ENCODE data around the gene ENAH. TPM values are rescaled to one million over a fixed set of nuclear protein-coding genes. Genes with fewer than 3 reads are reported as not detected.
"Not testable (repeated sequence)": the region's sequence is repeated elsewhere in the genome, so short reads cannot be mapped to it uniquely, and the experiment has no call there.

ENAH gene
- total RNA-seq, 4 donors from 2014 or later: 18.7 to 60.7 (median 30.5) TPM

DNA sequence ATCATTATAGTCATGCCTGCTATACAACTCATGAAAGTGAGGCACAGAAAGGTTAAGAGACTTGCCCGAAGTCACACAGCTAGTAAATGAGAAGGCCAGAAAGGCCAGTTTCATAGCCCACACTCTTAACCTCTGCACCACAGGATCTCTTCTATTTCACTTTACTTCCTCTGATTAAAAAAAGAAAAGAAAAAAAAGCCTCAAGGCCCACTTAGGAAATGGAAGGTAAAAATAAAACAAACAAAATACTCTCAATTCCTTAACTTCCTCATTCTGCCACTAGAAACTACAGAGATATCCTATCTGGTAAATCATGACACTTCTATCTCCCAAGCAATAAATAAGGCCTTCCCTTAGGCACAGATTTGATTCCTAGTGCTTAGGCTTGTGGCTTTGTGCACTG lies 7.6 kb upstream of the ENAH start:
- no peak for DNase-seq (ENCODE audit: low spot score)
- no peak for ATAC-seq (ENCODE audit: low FRiP score)
- TF ChIP-seq, protein P1, sequence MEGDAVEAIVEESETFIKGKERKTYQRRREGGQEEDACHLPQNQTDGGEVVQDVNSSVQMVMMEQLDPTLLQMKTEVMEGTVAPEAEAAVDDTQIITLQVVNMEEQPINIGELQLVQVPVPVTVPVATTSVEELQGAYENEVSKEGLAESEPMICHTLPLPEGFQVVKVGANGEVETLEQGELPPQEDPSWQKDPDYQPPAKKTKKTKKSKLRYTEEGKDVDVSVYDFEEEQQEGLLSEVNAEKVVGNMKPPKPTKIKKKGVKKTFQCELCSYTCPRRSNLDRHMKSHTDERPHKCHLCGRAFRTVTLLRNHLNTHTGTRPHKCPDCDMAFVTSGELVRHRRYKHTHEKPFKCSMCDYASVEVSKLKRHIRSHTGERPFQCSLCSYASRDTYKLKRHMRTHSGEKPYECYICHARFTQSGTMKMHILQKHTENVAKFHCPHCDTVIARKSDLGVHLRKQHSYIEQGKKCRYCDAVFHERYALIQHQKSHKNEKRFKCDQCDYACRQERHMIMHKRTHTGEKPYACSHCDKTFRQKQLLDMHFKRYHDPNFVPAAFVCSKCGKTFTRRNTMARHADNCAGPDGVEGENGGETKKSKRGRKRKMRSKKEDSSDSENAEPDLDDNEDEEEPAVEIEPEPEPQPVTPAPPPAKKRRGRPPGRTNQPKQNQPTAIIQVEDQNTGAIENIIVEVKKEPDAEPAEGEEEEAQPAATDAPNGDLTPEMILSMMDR (IDR thresholded peaks at IDR 0.05): no peak

DNA sequence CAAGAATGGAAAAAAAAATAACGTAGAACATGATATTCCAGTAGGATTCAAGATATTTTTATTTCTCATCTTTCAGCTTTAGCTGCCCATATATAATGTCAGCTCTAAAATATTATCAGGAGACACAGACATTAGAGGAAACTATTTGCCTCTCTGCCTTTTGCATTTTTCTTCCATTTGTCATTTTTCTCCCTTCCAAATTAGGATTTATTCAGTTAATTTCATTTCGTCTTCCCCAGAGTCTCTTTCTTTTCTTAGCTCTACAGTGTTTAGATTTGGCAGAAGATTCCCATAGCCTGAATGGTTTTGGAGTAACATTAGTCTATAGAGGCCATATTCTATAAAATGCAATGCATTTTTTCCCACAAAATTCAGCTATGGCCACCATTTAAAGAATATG lies 5.1 kb upstream of the ENAH start:
- DNase-seq (ENCODE audit: low spot score): no peak
- TF ChIP-seq, protein P1 (IDR thresholded peaks at IDR 0.05): no peak
- ATAC-seq (ENCODE audit: low FRiP score): no peak

DNA sequence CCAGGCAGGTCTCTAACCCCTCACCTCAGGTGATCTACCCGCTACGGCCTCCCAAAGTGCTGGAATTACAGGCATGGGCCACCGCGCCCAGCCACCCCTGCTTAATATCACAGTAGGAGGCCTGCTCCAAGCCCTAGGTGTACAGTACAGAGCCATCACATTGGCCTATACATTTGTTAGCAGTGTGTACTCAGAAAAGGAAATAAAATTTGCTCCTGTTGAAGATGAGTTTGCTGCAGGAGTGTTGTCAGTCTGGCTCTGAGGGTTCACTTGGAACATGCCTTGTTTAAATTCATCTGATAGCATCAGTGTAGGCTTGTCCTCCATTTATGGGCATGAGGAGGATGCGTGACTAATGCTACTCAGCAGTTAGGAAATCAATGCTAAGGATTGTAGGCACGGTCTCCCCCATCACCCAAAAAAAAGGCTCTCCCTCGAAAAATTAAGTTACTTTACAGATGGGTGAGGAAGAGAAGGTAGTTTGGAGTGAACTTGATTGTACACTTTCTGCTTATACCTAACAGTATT lies 4.6 kb upstream of the ENAH start:
- ATAC-seq (ENCODE audit: low FRiP score): peak; percentile 35
- TF ChIP-seq, protein P1 (IDR thresholded peaks at IDR 0.05): no peak

DNA sequence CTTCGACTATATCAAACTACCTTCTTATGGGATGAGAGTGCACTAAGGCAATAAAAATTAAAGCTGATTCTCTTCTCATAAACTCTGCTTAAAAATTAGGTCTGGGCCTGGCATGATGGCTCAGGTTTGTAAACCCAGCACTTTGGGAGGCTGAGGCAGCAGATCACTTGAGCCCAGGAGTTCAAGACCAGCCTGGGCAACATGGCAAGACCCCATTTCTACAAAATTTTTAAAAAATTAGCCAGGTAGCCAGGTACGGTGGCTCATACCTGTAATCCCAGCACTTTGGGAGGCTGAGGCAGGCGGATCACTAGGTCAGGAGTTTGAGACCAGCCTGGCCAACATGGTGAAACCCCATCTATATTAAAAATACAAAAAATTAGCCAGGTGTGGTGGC lies 3.3 kb upstream of the ENAH start:
- DNase-seq (ENCODE audit: low spot score); ATAC-seq (ENCODE audit: low FRiP score): not testable (repeated sequence)

More for the DNA sequence above, 4.6 kb upstream of the ENAH start:
- no peak for DNase-seq (ENCODE audit: low spot score)

DNA sequence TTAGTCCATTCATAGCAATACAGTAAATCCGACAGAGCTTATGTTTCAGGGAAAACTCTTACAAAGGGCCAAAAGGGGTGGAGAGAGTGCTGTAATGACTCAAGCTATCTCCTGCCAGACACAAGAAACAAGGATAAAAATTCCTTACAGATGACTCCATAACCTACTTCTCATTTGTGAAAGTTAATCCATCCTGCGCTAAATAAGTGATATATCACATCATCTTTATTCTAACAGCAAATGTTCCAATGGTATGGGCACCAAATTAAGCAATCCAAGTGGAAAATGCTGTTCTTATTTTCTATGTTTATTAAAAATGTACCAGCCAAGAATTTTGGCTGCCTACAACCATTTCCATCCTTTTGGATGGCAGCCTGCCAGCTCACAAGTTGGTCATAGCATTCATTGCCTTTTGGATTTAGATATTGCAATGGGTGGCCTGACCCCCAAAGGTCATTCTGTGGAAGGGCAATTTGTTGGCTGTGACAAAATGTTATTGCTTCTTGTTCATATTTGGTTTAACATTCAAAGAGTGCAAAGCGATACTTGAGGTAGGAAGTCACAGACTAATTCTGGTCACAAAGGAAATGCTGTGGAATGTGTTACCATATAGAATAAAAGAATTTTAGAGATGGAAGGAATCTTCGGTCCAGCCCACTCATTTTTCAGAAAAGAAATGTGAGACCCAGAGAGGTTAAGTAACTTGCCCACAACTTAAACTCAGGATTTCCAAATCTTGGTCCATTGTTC lies 2.8 kb upstream of the ENAH start:
- peak; percentile 38 for DNase-seq (ENCODE audit: low spot score)
- peak; percentile 75 for ATAC-seq (ENCODE audit: low FRiP score)
- TF ChIP-seq, protein P1 (IDR thresholded peaks at IDR 0.05): no peak

DNA sequence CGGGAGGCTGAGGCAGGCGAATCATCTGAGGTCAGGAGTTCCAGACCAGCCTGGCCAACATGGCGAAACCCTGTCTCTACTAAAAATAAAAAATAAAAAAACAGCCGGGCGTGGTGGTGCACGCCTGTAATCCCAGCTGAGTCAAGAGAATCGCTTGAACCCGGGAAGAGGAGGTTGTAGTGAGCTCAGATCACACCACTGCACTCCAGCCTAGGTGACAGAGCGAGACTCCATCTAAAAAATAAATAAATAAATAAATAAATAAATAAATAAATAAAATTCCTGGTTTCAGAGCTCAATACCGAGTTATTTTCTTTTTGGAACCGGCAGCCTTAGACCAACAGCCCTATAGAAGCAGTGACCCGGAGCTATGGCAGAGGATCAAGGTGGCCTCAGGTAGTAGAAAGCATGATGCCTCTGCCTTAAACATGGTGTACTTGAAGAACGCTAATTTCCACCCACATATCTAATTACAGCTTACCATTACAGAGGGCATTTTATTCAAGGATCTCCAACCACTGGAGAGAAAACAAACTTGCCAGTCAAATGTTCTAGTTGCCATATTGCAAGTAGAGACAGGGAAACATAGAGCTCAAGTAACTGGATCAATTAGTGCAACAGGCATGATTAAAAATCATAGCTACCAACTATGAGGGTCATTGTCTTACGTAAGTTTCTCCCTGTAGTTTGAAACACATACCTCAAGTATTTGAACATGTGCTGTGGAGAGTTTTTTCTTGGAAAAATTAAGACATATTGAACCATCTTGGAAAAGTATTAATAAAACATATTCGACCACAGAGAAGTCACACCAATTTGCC lies 2.0 kb upstream of the ENAH start:
- TF ChIP-seq, protein P1 (IDR thresholded peaks at IDR 0.05): no peak

DNA sequence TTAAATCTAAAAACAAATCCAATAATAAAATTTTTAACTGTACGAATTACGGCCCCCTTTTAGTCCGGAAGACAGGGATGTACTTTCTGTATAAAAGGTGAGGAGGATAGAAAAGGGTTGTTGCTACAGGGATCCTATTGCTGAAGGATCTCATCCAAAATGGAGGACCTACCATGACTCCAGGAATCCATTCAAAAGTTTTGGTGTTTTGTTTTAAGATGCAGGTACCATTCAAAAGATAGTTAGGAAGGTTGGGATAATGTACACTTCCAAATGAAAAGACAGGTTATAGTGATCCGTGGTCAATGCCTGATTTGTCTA lies 1.3 kb upstream of the ENAH start:
- TF ChIP-seq, protein P1 (IDR thresholded peaks at IDR 0.05): no peak

More for the DNA sequence above, 2.0 kb upstream of the ENAH start:
- ATAC-seq (ENCODE audit: low FRiP score): no peak
- no peak for DNase-seq (ENCODE audit: low spot score)

More for the DNA sequence above, 1.3 kb upstream of the ENAH start:
- ATAC-seq (ENCODE audit: low FRiP score) (no peak), DNase-seq (ENCODE audit: low spot score) (no peak)
